Gastrocnemius medialis (tissue), 4 donors: ENCODE results near the gene DPP8. TPM values are rescaled to one million over a fixed set of nuclear protein-coding genes. Genes with fewer than 3 reads are reported as not detected.

Experiments used
- ATAC-seq, 2 donors: fragments of 150-250 bp; one replicate each; pipeline ENCODE4 v1.9.1; 2016
- DNase-seq, 2 donors: peaks; one replicate each; pipeline ENCODE4 v3.0.0-alpha.2; 2019
- H3K27ac ChIP-seq, 4 donors: fragments of 200-600 bp; sonication (generic); 1 replicate in 1 of 4; 2 replicates in 3 of 4; pipeline ENCODE4 v1.5.1; 2016 to 2018; ENCODE audit warnings: mild to moderate bottlenecking in 2 of 4, moderate library complexity in 1 of 4
- H3K27me3 ChIP-seq, 3 donors: fragments of 200-600 bp; sonication (generic) in 2 of 3; 1 replicate in 1 of 3; 2 replicates in 2 of 3; pipeline versions ENCODE4 v1.5.1 to v1.6.0; 2016 to 2019; ENCODE audit warnings: mild to moderate bottlenecking in 1 of 3, moderate library complexity in 1 of 3
- H3K36me3 ChIP-seq, 2 donors: fragments of 200-600 bp; sonication (generic) in 1 of 2; one replicate each; pipeline ENCODE4 v1.5.1; 2017 to 2018
- H3K4me1 ChIP-seq, 2 donors: fragments of 200-600 bp; sonication (generic) in 1 of 2; one replicate each; pipeline ENCODE4 v1.5.1; 2016 to 2017; ENCODE audit warnings: mild to moderate bottlenecking in 2 of 2
- H3K4me3 ChIP-seq, 4 donors: fragments of 200-600 bp; sonication (generic) in 3 of 4; 1 replicate in 1 of 4; 2 replicates in 3 of 4; pipeline ENCODE4 v1.5.1; 2016 to 2019; ENCODE audit warnings: mild to moderate bottlenecking in 2 of 4
- H3K9me3 ChIP-seq, 3 donors: fragments of 200-600 bp; sonication (generic) in 2 of 3; 1 replicate in 1 of 3; 2 replicates in 2 of 3; pipeline ENCODE4 v1.5.1; 2016 to 2019
- POLR2A ChIP-seq, 2 donors: fragments of 450-650 bp; IDR thresholded peaks; one replicate each; pipeline ENCODE4 v1.6.1; 2017; ENCODE audit warnings: antibody characterized with exemption in 2 of 2, mild to moderate bottlenecking in 2 of 2, moderate library complexity in 2 of 2
- in situ Hi-C, 4 donors: fragments of 200-750 bp; cut with MboI; loops; one replicate each; pipeline versions ENCODE4 v1.15.0 to v1.8.0; 2017; ENCODE audit warnings: low sequenced_read_pairs in 4 of 4
- intact Hi-C: fragments of 100-400 bp; cut with DNase I; formaldehyde crosslinking; loops from one replicate; pipeline ENCODE4 v1.15.1; 2023; ENCODE audit warnings: low total_unique reads
- total RNA-seq, 4 donors: library from RNA; depleted of rRNA; stranded (reverse); fragments of >200 nt; gene quantifications; one replicate each; pipeline versions ENCODE4 v1.1.0 to v1.2.3, GENCODE V29; 2016
- TF ChIP-seq, protein P1 (sequence below), 5 experiments: fragments of 450-650 bp in 3 of 5; fragments of 200-600 bp in 2 of 5; sonication (generic) in 2 of 5; IDR thresholded peaks in 4 of 5; conservative IDR thresholded peaks in 1 of 5; 1 replicate in 4 of 5; 2 replicates in 1 of 5; pipeline ENCODE4 v1.5.1; 2016 to 2019; ENCODE audit warnings: antibody characterized with exemption in 5 of 5, mild to moderate bottlenecking in 3 of 5, moderate library complexity in 3 of 5

DPP8 gene
- total RNA-seq, 4 donors from 2014 or later, result 36.9 to 76.6 (median 48.0) TPM

DNA sequence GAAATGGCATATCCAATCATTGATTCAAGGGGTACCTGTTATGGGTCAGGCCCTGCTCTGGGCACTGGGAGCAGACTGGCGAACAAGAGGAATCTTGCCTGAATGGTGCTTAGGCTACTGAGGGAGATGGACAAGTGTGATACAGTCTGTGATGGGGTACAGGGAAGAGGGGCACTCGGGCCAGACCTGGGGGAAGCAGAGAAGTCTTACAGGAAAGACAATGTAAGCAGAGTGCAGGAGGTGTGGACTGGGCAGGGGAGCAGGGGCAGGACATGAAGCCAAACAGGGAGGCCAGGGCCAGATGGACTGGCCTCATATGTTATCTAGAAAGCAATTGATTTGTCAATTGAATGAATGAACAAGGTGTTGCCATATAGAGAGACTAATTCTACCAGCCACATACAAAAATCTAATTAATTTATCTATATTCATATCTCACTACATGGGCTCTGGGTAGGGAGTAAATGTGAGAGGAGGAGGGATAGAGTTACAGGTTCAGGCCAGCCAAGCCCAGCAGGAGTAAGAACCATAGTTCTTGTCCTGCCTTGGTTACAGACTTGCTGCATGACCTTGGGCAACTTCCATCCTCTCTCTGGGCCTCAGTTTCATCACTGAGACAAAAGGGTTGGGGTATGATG is 91.2 kb downstream of the DPP8 start:
- intact Hi-C loops, result no loop called here
- in situ Hi-C loops, result no loop called here
- no peaks in the 10 kb centered on the region for H3K9me3 ChIP-seq
- no peak overlapping the region for H3K27ac ChIP-seq
- H3K4me1 ChIP-seq, result peaks cover 7 to 10% of the 10 kb centered on the region in 2 donors
- ATAC-seq, result no peak
- H3K4me3 ChIP-seq, result no peak overlapping the region
- TF ChIP-seq POLR2A (IDR thresholded peaks at IDR 0.05), result no peak
- TF ChIP-seq, protein P1, sequence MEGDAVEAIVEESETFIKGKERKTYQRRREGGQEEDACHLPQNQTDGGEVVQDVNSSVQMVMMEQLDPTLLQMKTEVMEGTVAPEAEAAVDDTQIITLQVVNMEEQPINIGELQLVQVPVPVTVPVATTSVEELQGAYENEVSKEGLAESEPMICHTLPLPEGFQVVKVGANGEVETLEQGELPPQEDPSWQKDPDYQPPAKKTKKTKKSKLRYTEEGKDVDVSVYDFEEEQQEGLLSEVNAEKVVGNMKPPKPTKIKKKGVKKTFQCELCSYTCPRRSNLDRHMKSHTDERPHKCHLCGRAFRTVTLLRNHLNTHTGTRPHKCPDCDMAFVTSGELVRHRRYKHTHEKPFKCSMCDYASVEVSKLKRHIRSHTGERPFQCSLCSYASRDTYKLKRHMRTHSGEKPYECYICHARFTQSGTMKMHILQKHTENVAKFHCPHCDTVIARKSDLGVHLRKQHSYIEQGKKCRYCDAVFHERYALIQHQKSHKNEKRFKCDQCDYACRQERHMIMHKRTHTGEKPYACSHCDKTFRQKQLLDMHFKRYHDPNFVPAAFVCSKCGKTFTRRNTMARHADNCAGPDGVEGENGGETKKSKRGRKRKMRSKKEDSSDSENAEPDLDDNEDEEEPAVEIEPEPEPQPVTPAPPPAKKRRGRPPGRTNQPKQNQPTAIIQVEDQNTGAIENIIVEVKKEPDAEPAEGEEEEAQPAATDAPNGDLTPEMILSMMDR (IDR thresholded peaks at IDR 0.05 in 4 of 5, conservative IDR thresholded peaks at IDR 0.05 in 1 of 5), result no peak
- no peaks in the 10 kb centered on the region for H3K36me3 ChIP-seq
- H3K27me3 ChIP-seq, result no peaks in the 10 kb centered on the region
- DNase-seq, result no peak

DNA sequence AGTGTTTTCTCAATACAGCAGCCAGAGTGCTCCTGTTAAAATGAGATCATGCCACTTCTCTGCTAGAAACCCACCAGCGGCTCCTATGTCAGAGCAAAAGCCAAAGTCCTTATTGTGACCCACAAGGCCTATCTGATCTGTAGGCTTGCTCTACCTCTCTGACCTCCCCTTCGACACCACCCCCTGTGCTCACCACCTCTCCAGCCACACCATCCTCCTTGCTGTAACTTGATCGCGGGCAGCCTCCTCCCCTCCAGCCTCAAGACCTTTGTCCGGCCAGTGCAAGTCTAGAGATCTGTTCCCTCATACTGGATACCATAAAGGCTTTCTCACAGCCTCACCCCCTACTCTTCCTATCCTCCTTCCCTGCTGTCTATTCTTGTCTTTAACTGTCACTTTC is 92.8 kb downstream of the DPP8 start:
- TF ChIP-seq POLR2A (IDR thresholded peaks at IDR 0.05), result no peak
- TF ChIP-seq, protein P1 (IDR thresholded peaks at IDR 0.05 in 4 of 5, conservative IDR thresholded peaks at IDR 0.05 in 1 of 5), result no peak
- Histone ChIP-seq H3K27ac (no peak overlapping the region), H3K27me3 (peaks cover 0 to 2% (median 0%) of the 10 kb centered on the region in 3 donors), H3K9me3 (no peaks in the 10 kb centered on the region), H3K4me1 (peaks cover 15 to 22% of the 10 kb centered on the region in 2 donors), H3K36me3 (no peaks in the 10 kb centered on the region), H3K4me3 (no peak overlapping the region)
- ATAC-seq (no peak), DNase-seq (no peak)
- in situ Hi-C loops, result no loop called here
- intact Hi-C loops, result no loop called here

DNA sequence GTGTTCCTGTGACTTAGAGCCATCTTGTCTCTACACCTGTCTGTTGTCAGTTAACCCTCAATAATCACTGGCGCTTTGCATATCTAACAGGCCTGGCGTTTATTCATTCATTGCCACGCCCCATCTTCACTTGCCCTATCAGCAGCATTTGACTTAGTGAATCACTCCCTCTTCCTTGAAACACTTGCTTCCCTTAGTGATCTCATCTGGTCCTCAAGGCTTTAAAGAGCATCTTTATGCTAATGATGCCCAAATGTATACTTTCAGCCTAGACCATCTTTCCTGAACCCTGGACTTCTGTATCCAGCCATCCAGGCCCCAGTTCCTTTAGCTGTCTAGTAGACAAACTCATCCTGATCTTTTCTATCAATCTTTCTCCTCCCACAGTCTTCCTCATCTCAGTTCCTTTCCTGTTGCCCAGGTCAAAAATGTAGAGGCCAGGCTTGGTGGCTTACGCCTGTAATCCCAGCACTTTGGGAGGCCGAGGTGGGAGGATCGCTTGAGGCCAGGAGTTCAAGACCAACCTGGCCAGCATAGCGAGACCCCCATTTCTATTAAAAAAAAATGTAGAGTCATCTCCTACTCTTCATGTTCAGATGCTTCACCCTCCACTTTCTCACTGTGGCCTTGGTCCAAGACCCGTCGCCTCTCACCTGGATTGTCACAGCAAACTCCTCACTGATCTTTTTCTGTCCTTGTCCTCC is 93.4 kb downstream of the DPP8 start:
- Histone ChIP-seq H3K27me3 (peaks cover 0 to 2% (median 0%) of the 10 kb centered on the region in 3 donors), H3K4me1 (peaks cover 15 to 22% of the 10 kb centered on the region in 2 donors), H3K36me3 (no peaks in the 10 kb centered on the region), H3K4me3 (no peak overlapping the region), H3K9me3 (no peaks in the 10 kb centered on the region), H3K27ac (peak overlapping the region in 1 of 4 donors; percentile 76)
- in situ Hi-C loops, result no loop called here
- DNase-seq (peak in 1 of 2 donors; percentile 6), ATAC-seq (no peak)
- TF ChIP-seq, protein P1 (IDR thresholded peaks at IDR 0.05 in 4 of 5, conservative IDR thresholded peaks at IDR 0.05 in 1 of 5), result no peak
- no peak for TF ChIP-seq POLR2A (IDR thresholded peaks at IDR 0.05)
- intact Hi-C loops, result no loop called here

DNA sequence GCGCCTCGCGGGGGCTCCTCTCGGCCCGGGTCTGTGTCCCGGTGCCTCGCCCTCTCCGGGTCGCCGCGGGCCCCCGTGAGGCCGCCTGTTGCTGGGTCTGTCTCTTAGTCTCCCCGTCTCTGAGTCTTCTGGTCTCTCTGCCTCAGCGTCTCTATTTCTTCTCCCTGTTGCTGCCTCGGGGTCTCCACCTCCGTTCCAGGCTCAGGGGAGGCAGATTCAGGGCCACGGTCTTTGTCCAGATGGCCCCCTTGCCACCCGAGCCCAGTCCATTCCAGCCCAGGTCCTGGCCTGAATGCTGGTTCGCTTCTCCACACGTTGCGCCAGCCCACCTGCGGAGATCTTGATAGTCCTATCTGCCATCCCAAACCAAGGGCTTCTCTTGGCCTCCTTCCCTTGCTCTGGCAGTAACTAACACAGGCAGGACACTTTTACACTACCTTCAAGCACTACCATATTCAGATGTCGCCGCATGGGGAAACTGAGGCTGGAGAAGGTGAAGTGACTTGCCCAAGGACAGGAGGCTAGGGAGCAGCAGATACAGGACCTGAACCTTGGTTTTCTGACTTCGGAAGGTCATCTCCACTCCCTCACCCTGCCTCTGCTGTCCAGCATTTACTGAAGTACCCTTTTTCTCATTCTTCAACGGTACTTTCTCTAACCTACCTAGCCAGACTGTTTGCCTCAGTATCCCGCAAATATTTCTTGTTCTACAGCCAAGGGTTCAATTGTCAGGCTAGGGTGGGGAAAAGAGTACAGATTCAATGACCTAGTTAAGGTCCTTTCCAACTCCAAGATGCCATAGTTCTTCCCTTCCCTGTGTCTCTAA is 94.1 kb downstream of the DPP8 start:
- TF ChIP-seq POLR2A (IDR thresholded peaks at IDR 0.05), result no peak
- TF ChIP-seq, protein P1 (IDR thresholded peaks at IDR 0.05 in 4 of 5, conservative IDR thresholded peaks at IDR 0.05 in 1 of 5), result no peak
- H3K4me3 ChIP-seq, result peak overlapping the region; percentile 26 to 54 (median 42)
- peaks cover 15 to 22% of the 10 kb centered on the region in 2 donors for H3K4me1 ChIP-seq
- ATAC-seq, result peak in 1 of 2 donors; percentile 3
- in situ Hi-C loops (no loop called here), intact Hi-C loops (no loop called here)
- no peaks in the 10 kb centered on the region for H3K36me3 ChIP-seq
- peak overlapping the region; percentile 64 to 76 (median 75) for H3K27ac ChIP-seq
- H3K9me3 ChIP-seq, result no peaks in the 10 kb centered on the region
- peak in 1 of 2 donors; percentile 9 for DNase-seq
- peaks cover 0 to 2% (median 0%) of the 10 kb centered on the region in 3 donors for H3K27me3 ChIP-seq
